ENCODE data around the gene PSAT1. TPM values are rescaled to one million over a fixed set of nuclear protein-coding genes. Genes with fewer than 3 reads are reported as not detected.

The PSAT1 gene
- total RNA-seq, 1 experiment from 2014 or later: 173 TPM

DNA sequence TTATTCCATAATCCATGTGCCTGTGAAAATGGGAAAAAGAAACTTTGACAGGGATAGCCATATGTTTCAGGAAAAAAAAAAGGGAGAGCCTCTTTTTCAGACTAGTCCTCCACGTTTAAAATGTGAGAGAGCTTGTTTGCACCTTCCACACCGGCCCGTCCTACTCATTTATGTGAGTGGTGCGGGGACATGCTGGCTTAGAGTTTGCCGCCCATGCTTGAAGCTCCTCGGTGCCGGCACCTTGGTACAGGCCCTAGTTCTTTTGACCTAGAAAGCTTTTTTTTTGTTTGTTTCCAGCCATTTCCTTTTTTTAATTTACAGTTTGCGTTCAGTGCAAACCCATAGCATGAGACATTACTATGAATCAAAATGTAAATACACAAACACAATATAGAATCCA lies 27.8 kb downstream of the PSAT1 start:
- Histone ChIP-seq H4K20me1 (ENCODE audit: insufficient read depth, low read depth, low read length) (peaks cover 7% of the 10 kb centered on the region; the same call in 1 of the 2 replicates), H3K4me1 (ENCODE audit: low read length) (no peaks in the 10 kb centered on the region), H3K36me3 (ENCODE audit: insufficient read depth, low read length) (peaks cover 47% of the 10 kb centered on the region), H3K9me2 (replicated peaks; ENCODE audit: insufficient read depth, low read length) (no peaks in the 10 kb centered on the region), H3K4me2 (ENCODE audit: low read depth, low read length, poor library complexity, severe bottlenecking) (no peak overlapping the region), H3K79me2 (ENCODE audit: low read length) (no peaks in the 10 kb centered on the region), H3K27me3 (ENCODE audit: low read length) (no peaks in the 10 kb centered on the region), H3K9me3 (ENCODE audit: low read length) (no peaks in the 10 kb centered on the region), H3K9ac (ENCODE audit: low read length) (no peak overlapping the region), H2AFZ (ENCODE audit: low read length) (no peak overlapping the region), H3K27ac (ENCODE audit: low read length) (no peak overlapping the region), H3K4me3 (ENCODE audit: low read length) (no peak overlapping the region)
- no peak for DNase-seq

DNA sequence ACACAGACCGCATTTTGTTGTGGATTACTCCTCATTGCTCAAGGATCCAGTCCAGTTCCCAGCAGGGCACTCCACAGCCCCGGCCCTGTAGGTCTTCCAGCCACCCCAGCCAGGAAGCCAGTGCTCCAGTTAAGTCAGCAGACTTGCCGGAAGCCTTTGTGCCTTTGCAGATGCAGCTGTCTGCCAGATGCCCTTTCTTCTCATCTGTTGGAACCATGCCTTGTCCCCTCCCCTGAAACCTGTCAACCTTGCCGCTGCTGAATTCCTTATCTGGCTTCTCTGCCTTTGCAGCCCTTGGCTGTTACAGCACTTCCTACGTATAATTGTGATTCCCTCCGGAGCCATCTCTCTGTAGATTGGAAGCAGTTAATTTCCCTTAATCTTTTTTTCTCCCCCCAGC lies 28.4 kb downstream of the PSAT1 start:
- H3K36me3 ChIP-seq (ENCODE audit: insufficient read depth, low read length): peaks cover 41% of the 10 kb centered on the region

DNA sequence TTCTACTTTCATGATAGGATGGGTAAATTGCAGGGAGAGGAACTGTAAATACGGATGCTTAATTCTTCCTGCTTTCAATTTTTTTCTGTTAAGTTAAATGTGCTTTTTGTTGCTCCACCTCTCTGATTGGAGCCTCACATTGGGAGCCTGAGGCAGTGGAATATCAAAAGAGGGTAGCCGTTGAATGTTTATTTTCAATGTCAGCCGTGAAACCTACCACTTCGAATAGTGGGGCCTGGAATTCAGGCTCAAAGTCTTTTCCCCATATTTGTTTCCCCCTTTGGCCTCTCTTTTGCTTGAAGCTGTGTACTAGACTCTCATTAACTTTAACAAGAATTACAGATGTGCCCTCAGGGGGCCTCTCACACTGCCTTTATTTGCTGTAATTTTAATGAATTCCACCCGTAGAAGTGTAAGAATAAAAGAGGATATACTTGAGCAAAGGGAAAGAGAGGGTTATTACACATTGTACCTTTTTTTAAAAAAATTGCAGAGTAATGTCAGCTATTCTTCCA lies 29.0 kb downstream of the PSAT1 start:
- no peak overlapping the region for H3K4me2 ChIP-seq (ENCODE audit: low read depth, low read length, poor library complexity, severe bottlenecking)
- no peak overlapping the region for H3K4me3 ChIP-seq (ENCODE audit: low read length)
- H3K9me3 ChIP-seq (ENCODE audit: low read length): no peaks in the 10 kb centered on the region
- H3K4me1 ChIP-seq (ENCODE audit: low read length): no peaks in the 10 kb centered on the region
- no peak overlapping the region for H3K27ac ChIP-seq (ENCODE audit: low read length)
- H3K9ac ChIP-seq (ENCODE audit: low read length): no peak overlapping the region
- peaks cover 41% of the 10 kb centered on the region for H3K36me3 ChIP-seq (ENCODE audit: insufficient read depth, low read length)
- H3K79me2 ChIP-seq (ENCODE audit: low read length): no peaks in the 10 kb centered on the region
- no peak overlapping the region for H2AFZ ChIP-seq (ENCODE audit: low read length)
- H3K9me2 ChIP-seq (replicated peaks; ENCODE audit: insufficient read depth, low read length): no peaks in the 10 kb centered on the region
- peaks cover 7% of the 10 kb centered on the region; the same call in 1 of the 2 replicates for H4K20me1 ChIP-seq (ENCODE audit: insufficient read depth, low read depth, low read length)
- no peak for DNase-seq
- no peaks in the 10 kb centered on the region for H3K27me3 ChIP-seq (ENCODE audit: low read length)

More for the DNA sequence above, 28.4 kb downstream of the PSAT1 start:
- Histone ChIP-seq H3K4me3 (ENCODE audit: low read length) (no peak overlapping the region), H3K27me3 (ENCODE audit: low read length) (no peaks in the 10 kb centered on the region), H3K9me2 (replicated peaks; ENCODE audit: insufficient read depth, low read length) (no peaks in the 10 kb centered on the region), H3K9me3 (ENCODE audit: low read length) (no peaks in the 10 kb centered on the region), H3K4me1 (ENCODE audit: low read length) (no peaks in the 10 kb centered on the region), H3K27ac (ENCODE audit: low read length) (no peak overlapping the region), H4K20me1 (ENCODE audit: insufficient read depth, low read depth, low read length) (peaks cover 7% of the 10 kb centered on the region; the same call in 1 of the 2 replicates), H2AFZ (ENCODE audit: low read length) (no peak overlapping the region), H3K79me2 (ENCODE audit: low read length) (no peaks in the 10 kb centered on the region), H3K4me2 (ENCODE audit: low read depth, low read length, poor library complexity, severe bottlenecking) (no peak overlapping the region), H3K9ac (ENCODE audit: low read length) (no peak overlapping the region)
- DNase-seq: no peak

- Histone ChIP-seq H3K27me3 (ENCODE audit: low read length) (no peaks in the 10 kb centered on the region), H3K79me2 (ENCODE audit: low read length) (no peaks in the 10 kb centered on the region), H3K9ac (ENCODE audit: low read length) (no peak overlapping the region), H3K9me2 (replicated peaks; ENCODE audit: insufficient read depth, low read length) (no peaks in the 10 kb centered on the region), H3K4me3 (ENCODE audit: low read length) (no peak overlapping the region), H2AFZ (ENCODE audit: low read length) (no peak overlapping the region), H4K20me1 (ENCODE audit: insufficient read depth, low read depth, low read length) (peaks cover 7% of the 10 kb centered on the region; the same call in 1 of the 2 replicates), H3K9me3 (ENCODE audit: low read length) (no peaks in the 10 kb centered on the region), H3K36me3 (ENCODE audit: insufficient read depth, low read length) (peaks cover 35% of the 10 kb centered on the region), H3K4me2 (ENCODE audit: low read depth, low read length, poor library complexity, severe bottlenecking) (no peak overlapping the region), H3K4me1 (ENCODE audit: low read length) (no peaks in the 10 kb centered on the region), H3K27ac (ENCODE audit: low read length) (no peak overlapping the region)
- no peak for DNase-seq
Observed at GRCh38 chr9:78326564-78326963, 29.6 kb downstream of the PSAT1 start.

GRCh38 chr9:78332381-78332780 lies 35.5 kb downstream of the PSAT1 start:
- Histone ChIP-seq H3K4me1 (ENCODE audit: low read length) (no peaks in the 10 kb centered on the region), H3K4me3 (ENCODE audit: low read length) (no peak overlapping the region), H3K79me2 (ENCODE audit: low read length) (no peaks in the 10 kb centered on the region), H4K20me1 (ENCODE audit: insufficient read depth, low read depth, low read length) (peaks cover 7% of the 10 kb centered on the region; the same call in 1 of the 2 replicates), H3K4me2 (ENCODE audit: low read depth, low read length, poor library complexity, severe bottlenecking) (no peak overlapping the region), H3K36me3 (ENCODE audit: insufficient read depth, low read length) (peaks cover 9% of the 10 kb centered on the region; the same call in 1 of the 2 replicates), H3K9ac (ENCODE audit: low read length) (no peak overlapping the region), H2AFZ (ENCODE audit: low read length) (no peak overlapping the region), H3K9me3 (ENCODE audit: low read length) (no peaks in the 10 kb centered on the region), H3K9me2 (replicated peaks; ENCODE audit: insufficient read depth, low read length) (no peaks in the 10 kb centered on the region), H3K27me3 (ENCODE audit: low read length) (no peaks in the 10 kb centered on the region), H3K27ac (ENCODE audit: low read length) (no peak overlapping the region)
- DNase-seq: no peak

DNA sequence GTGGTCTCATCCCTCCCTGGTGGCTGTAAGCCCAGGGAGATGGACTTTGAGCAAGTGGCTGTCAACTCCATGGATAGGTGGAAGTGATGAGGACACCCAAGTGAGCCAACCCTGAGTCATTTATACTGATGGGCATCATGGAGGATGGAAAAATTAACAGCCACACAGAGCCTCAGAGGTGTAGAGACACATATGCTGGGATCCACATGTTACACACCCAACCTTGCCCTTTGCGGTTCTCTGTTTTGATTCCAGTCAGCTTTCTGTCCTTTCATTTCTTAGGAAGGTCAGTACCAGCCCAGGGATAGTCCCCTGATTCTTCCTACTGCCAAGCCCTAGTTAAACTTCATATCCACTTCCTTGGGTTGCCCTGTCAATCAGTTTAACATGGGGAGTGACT lies 51.9 kb downstream of the PSAT1 start:
- no peak overlapping the region for H3K9ac ChIP-seq (ENCODE audit: low read length)
- no peaks in the 10 kb centered on the region for H3K4me1 ChIP-seq (ENCODE audit: low read length)
- no peak overlapping the region for H3K4me2 ChIP-seq (ENCODE audit: low read depth, low read length, poor library complexity, severe bottlenecking)
- H3K36me3 ChIP-seq (ENCODE audit: insufficient read depth, low read length): no peaks in the 10 kb centered on the region
- H3K27ac ChIP-seq (ENCODE audit: low read length): no peak overlapping the region
- DNase-seq: no peak
- no peaks in the 10 kb centered on the region for H3K27me3 ChIP-seq (ENCODE audit: low read length)
- H2AFZ ChIP-seq (ENCODE audit: low read length): no peak overlapping the region
- H3K9me3 ChIP-seq (ENCODE audit: low read length): no peaks in the 10 kb centered on the region
- no peak overlapping the region for H3K4me3 ChIP-seq (ENCODE audit: low read length)
- H4K20me1 ChIP-seq (ENCODE audit: insufficient read depth, low read depth, low read length): no peaks in the 10 kb centered on the region
- H3K9me2 ChIP-seq (replicated peaks; ENCODE audit: insufficient read depth, low read length): no peaks in the 10 kb centered on the region
- no peaks in the 10 kb centered on the region for H3K79me2 ChIP-seq (ENCODE audit: low read length)

DNA sequence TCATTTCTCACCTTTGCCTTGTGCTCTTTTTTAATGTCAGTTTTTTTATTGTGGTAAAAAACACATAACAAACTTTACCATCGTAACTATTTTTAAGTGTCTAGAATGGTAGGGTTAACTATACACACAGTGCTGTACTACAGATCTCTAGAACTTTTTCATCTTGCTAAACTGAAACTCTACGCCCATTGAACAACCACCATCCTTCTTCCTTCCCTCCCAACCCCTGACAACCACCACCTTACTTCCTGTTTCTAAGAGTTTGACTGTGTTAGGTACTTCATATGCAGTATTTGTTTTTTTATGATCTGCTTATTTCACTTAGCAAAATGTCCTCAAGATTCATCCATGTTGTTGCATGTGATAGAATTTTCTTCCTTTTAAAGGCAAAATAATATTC lies 54.9 kb downstream of the PSAT1 start:
- Histone ChIP-seq H3K9ac (ENCODE audit: low read length) (no peak overlapping the region), H3K27ac (ENCODE audit: low read length) (no peak overlapping the region), H3K27me3 (ENCODE audit: low read length) (no peaks in the 10 kb centered on the region), H3K4me2 (ENCODE audit: low read depth, low read length, poor library complexity, severe bottlenecking) (no peak overlapping the region), H3K9me3 (ENCODE audit: low read length) (no peaks in the 10 kb centered on the region), H3K9me2 (replicated peaks; ENCODE audit: insufficient read depth, low read length) (no peaks in the 10 kb centered on the region), H3K36me3 (ENCODE audit: insufficient read depth, low read length) (no peaks in the 10 kb centered on the region), H3K4me1 (ENCODE audit: low read length) (no peaks in the 10 kb centered on the region), H4K20me1 (ENCODE audit: insufficient read depth, low read depth, low read length) (no peaks in the 10 kb centered on the region), H3K79me2 (ENCODE audit: low read length) (no peaks in the 10 kb centered on the region), H3K4me3 (ENCODE audit: low read length) (no peak overlapping the region), H2AFZ (ENCODE audit: low read length) (no peak overlapping the region)
- no peak for DNase-seq

DNA sequence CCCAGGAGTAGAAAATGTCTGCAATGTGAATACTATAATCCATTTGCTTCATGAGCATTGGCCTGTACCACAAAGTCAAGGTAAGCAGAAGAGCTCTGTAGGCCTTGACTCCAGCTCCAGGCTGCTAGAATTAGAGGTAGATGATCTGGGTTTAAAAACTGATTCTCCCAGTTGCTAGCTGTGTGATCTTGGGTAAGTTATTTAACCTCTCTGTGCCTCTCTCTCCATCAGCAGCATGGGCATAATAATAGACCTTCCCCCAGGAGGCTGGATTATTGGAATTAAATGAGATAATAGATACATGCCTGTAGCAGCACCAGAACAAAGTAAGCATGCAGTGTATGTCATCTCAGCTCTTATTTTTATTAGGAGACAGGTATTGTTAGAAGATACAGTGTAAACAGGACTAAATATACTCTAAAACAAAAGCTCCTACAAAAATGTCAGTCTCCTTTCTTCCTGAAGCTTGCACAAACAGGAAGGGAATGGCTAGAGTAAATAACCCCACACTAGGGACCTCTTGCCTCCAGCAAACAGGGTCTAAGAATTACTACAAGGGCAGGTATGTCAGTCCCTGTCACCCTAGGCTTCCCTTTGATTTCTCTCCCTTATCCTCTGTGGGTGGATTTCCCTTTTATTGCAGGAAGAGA lies 57.5 kb downstream of the PSAT1 start:
- no peaks in the 10 kb centered on the region for H3K27me3 ChIP-seq (ENCODE audit: low read length)
- H4K20me1 ChIP-seq (ENCODE audit: insufficient read depth, low read depth, low read length): no peaks in the 10 kb centered on the region
- no peaks in the 10 kb centered on the region for H3K79me2 ChIP-seq (ENCODE audit: low read length)
- H3K4me1 ChIP-seq (ENCODE audit: low read length): peaks cover 9% of the 10 kb centered on the region
- no peaks in the 10 kb centered on the region for H3K9me2 ChIP-seq (replicated peaks; ENCODE audit: insufficient read depth, low read length)
- H3K4me3 ChIP-seq (ENCODE audit: low read length): no peak overlapping the region
- no peaks in the 10 kb centered on the region for H3K36me3 ChIP-seq (ENCODE audit: insufficient read depth, low read length)
- DNase-seq: no peak
- H3K9me3 ChIP-seq (ENCODE audit: low read length): no peaks in the 10 kb centered on the region
- H3K9ac ChIP-seq (ENCODE audit: low read length): no peak overlapping the region
- no peak overlapping the region for H3K4me2 ChIP-seq (ENCODE audit: low read depth, low read length, poor library complexity, severe bottlenecking)
- H3K27ac ChIP-seq (ENCODE audit: low read length): no peak overlapping the region
- H2AFZ ChIP-seq (ENCODE audit: low read length): no peak overlapping the region

Measured in Karpas-422 (cell line).